ENCODE data around the gene DAD1.

Gene DAD1

GRCh38 chr14:22517117-22517720 lies 71.8 kb downstream of the DAD1 start:
- DNase-seq (ENCODE audit: low read depth in 2 of 2): no peak

GRCh38 chr14:22515929-22516328 lies 73.1 kb downstream of the DAD1 start:
- DNase-seq (ENCODE audit: low read depth in 2 of 2): no peak

Measured in stimulated activated CD8-positive, alpha-beta memory T cell treated with anti-CD3 and anti-CD28 coated beads, Interleukin-7, amount 100 ng/mL, for 4 hours (primary cell).